ENCODE measurements around the gene CTDP1. TPM values are rescaled to one million over a fixed set of nuclear protein-coding genes. Genes with fewer than 3 reads are reported as not detected.

Gene CTDP1
- total and polyA plus RNA-seq, 9 of the 15 experiments (the other 6 are each of a cell fraction or from before 2014, with no cell fraction given) = 0.07 to 19.2 (median 4.0) TPM

GRCh38 chr18:79683626-79684282 is 4.2 kb downstream of the CTDP1 start:
- CTCF ChIA-PET (ENCODE audit: low intra/inter-chr PET ratio) = no interaction called here
- BruUV-seq (replicated peaks) = no TSS peak
- 95% methylated on average over 14 of the region's 21 CpGs for WGBS (ENCODE audit: insufficient coverage, low coverage, missing lambda C conversion rate)
- H4K20me1 ChIP-seq (replicated peaks; ENCODE audit: control insufficient read depth, insufficient read depth, low read length) = peaks cover 7% of the 10 kb centered on the region
- no peaks in the 10 kb centered on the region for H3K9me3 ChIP-seq (replicated peaks; ENCODE audit: control insufficient read depth, insufficient read depth, low read depth, low read length)
- no peak overlapping the region for H2AFZ ChIP-seq (ENCODE audit: low read depth, low read length)
- ATAC-seq (no peak), DNase-seq (ENCODE audit: extremely low read depth in 1 of 4, low spot score in 3 of 4) (no peak), FAIRE-seq (no peak)
- in situ Hi-C loops (cut with MboI) (no loop called here), intact Hi-C loops (cut with micrococcal nuclease) (no loop called here)
- H3K4me2 ChIP-seq (ENCODE audit: insufficient read depth, low read length) = no peak overlapping the region
- H3K9me1 ChIP-seq (ENCODE audit: control insufficient read depth, insufficient read depth, low read length) = no peaks in the 10 kb centered on the region
- H3K9ac ChIP-seq (ENCODE audit: insufficient read depth in 1 of 2, low read depth in 2 of 2, low read length in 2 of 2) = no peak overlapping the region; a peak in 1 of 4 replicates
- POLR2A ChIA-PET = no interaction called here
- no peak overlapping the region for H3K27ac ChIP-seq (ENCODE audit: extremely low read depth, low read depth, low read length)
- H3K4me1 ChIP-seq (replicated peaks in 1 of 2; ENCODE audit: control insufficient read depth in 2 of 2, insufficient read depth in 2 of 2, low read length in 2 of 2) = peaks cover 6 to 22% of the 10 kb centered on the region in 2 experiments; a peak in 4 of 5 replicates
- no peaks in the 10 kb centered on the region for H3K27me3 ChIP-seq (ENCODE audit: control insufficient read depth in 2 of 2, insufficient read depth in 2 of 2, low read length in 2 of 2)
- TF ChIP-seq, protein P1, sequence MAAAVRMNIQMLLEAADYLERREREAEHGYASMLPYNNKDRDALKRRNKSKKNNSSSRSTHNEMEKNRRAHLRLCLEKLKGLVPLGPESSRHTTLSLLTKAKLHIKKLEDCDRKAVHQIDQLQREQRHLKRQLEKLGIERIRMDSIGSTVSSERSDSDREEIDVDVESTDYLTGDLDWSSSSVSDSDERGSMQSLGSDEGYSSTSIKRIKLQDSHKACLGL (CRISPR knock-in tag; IDR thresholded peaks at IDR 0.05; ENCODE audit: borderline replicate concordance, poor library complexity, severe bottlenecking) = no peak
- no peak for TF ChIP-seq ETS1 (conservative IDR thresholded peaks at IDR 0.05; ENCODE audit: control insufficient read depth, low read depth, low read length)
- no peak for TF ChIP-seq CBFA2T2 (conservative IDR thresholded peaks at IDR 0.05)
- no peak for TF ChIP-seq ZNF780A (CRISPR knock-in tag; IDR thresholded peaks at IDR 0.05)
- no peak for TF ChIP-seq USF2 (CRISPR knock-in tag; IDR thresholded peaks at IDR 0.05)
- TF ChIP-seq CBFB (CRISPR knock-in tag; IDR thresholded peaks at IDR 0.05) = no peak
- no peak for TF ChIP-seq ZNF398 (CRISPR knock-in tag; IDR thresholded peaks at IDR 0.05)
- TF ChIP-seq KAT8 (IDR thresholded peaks at IDR 0.05; ENCODE audit: low read depth) = no peak
- TF ChIP-seq CBX2 (IDR thresholded peaks at IDR 0.05; ENCODE audit: insufficient read depth, low read length, poor library complexity, severe bottlenecking) = no peak
- no peak for TF ChIP-seq SAFB (IDR thresholded peaks at IDR 0.05; ENCODE audit: borderline replicate concordance, low read depth, low read length)
- TF ChIP-seq MTA1 (IDR thresholded peaks at IDR 0.05; ENCODE audit: borderline replicate concordance) = no peak
- TF ChIP-seq EP300 (IDR thresholded peaks at IDR 0.05; ENCODE audit: low read length) = no peak
- TF ChIP-seq KDM5B (IDR thresholded peaks at IDR 0.05; ENCODE audit: insufficient replicate concordance, low read depth, low read length) = no peak
- TF ChIP-seq SMAD2 (IDR thresholded peaks at IDR 0.05; ENCODE audit: low read depth, low read length) = no peak
- no peak for TF ChIP-seq NBN (IDR thresholded peaks at IDR 0.05; ENCODE audit: low read depth)
- TF ChIP-seq ZNF174 (CRISPR knock-in tag; IDR thresholded peaks at IDR 0.05) = no peak
- no peak for TF ChIP-seq ZNF584 (CRISPR knock-in tag; IDR thresholded peaks at IDR 0.05; ENCODE audit: low read depth)
- no peak for TF ChIP-seq SRSF1 (IDR thresholded peaks at IDR 0.05; ENCODE audit: low read depth, low read length)
- TF ChIP-seq SMARCB1 (IDR thresholded peaks at IDR 0.05; ENCODE audit: insufficient read length, low read depth) = no peak
- peaks cover 70% of the 10 kb centered on the region for H3K79me2 ChIP-seq (ENCODE audit: control insufficient read depth, insufficient read depth, low read length)
- no peak overlapping the region for H3K4me3 ChIP-seq
- H3K36me3 ChIP-seq (ENCODE audit: control insufficient read depth, insufficient read depth, low read length) = peaks cover 3% of the 10 kb centered on the region; the same call in 2 of the 3 replicates
